GM19455 (cell line): ENCODE results near the gene B3GNT2.

ENCODE experiments used
- ATAC-seq: cut with Tn5 transposase; IDR thresholded peaks from one replicate; pipeline ENCODE4 v1.9.1; 2021; ENCODE audit not compliant: unreplicated experiment

Gene B3GNT2

GRCh38 chr2:62202729-62203128, 6.8 kb downstream of the B3GNT2 start:
- ATAC-seq: no peak

- no peak for ATAC-seq
Measured at GRCh38 chr2:62203459-62203858, 7.5 kb downstream of the B3GNT2 start.

GRCh38 chr2:62204998-62205496, 9.1 kb downstream of the B3GNT2 start:
- no peak for ATAC-seq

GRCh38 chr2:62205554-62205953, 9.6 kb downstream of the B3GNT2 start:
- ATAC-seq: no peak

- no peak for ATAC-seq
Measured at GRCh38 chr2:62206024-62206423, 10.1 kb downstream of the B3GNT2 start.

GRCh38 chr2:62207491-62207890, 11.6 kb downstream of the B3GNT2 start:
- no peak for ATAC-seq

GRCh38 chr2:62208074-62208757, 12.3 kb downstream of the B3GNT2 start:
- no peak for ATAC-seq

GRCh38 chr2:62208758-62209114, 12.8 kb downstream of the B3GNT2 start:
- ATAC-seq: no peak

GRCh38 chr2:62209427-62209991, 13.6 kb downstream of the B3GNT2 start:
- no peak for ATAC-seq

GRCh38 chr2:62215306-62216064, 19.6 kb downstream of the B3GNT2 start:
- ATAC-seq: no peak

GRCh38 chr2:62216113-62216512, 20.2 kb downstream of the B3GNT2 start:
- ATAC-seq: no peak

- ATAC-seq: no peak
Measured at GRCh38 chr2:62216616-62217015, 20.7 kb downstream of the B3GNT2 start.

- ATAC-seq: no peak
Measured at GRCh38 chr2:62217421-62217820, 21.5 kb downstream of the B3GNT2 start.

- ATAC-seq: no peak
Measured at GRCh38 chr2:62217970-62218369, 22.1 kb downstream of the B3GNT2 start.

- ATAC-seq: no peak
Measured at GRCh38 chr2:62219407-62220159, 23.7 kb downstream of the B3GNT2 start.

- no peak for ATAC-seq
Measured at GRCh38 chr2:62221141-62221540, 25.2 kb downstream of the B3GNT2 start.

GRCh38 chr2:62222171-62222570, 26.3 kb downstream of the B3GNT2 start:
- no peak for ATAC-seq

GRCh38 chr2:62222674-62223073, 26.8 kb downstream of the B3GNT2 start:
- no peak for ATAC-seq

GRCh38 chr2:62224976-62225375, 29.1 kb downstream of the B3GNT2 start:
- no peak for ATAC-seq

- no peak for ATAC-seq
Measured at GRCh38 chr2:62227386-62228075, 31.6 kb downstream of the B3GNT2 start.

- no peak for ATAC-seq
Measured at GRCh38 chr2:62229082-62229605, 33.2 kb downstream of the B3GNT2 start.
